IMR-90 (cell line): ENCODE results near the gene KDM2B. TPM values are rescaled to one million over a fixed set of nuclear protein-coding genes. Genes with fewer than 3 reads are reported as not detected.

Source experiments
- ATAC-seq: fragments of 200-7000 bp; cut with Tn5 transposase; 2 replicates; pipeline ENCODE4 v1.9.1; 2020; ENCODE audit warnings: low read depth, mild to moderate bottlenecking, moderate library complexity
- BruUV-seq: library from RNA; stranded (reverse); fragments of 400-500 nt; replicated peaks from 2 replicates; lab custom pipeline; 2021; lab: Mats Ljungman, UMichigan
- CTCF ChIA-PET: fragments of 300-600 bp; formaldehyde crosslinking; extraction: SDS; loops from one replicate; lab custom pipeline; 2021; ENCODE audit warnings: antibody characterized with exemption; lab: Yijun Ruan, JAX
- POLR2A ChIA-PET: fragments of 300-600 bp; sonication (Branson Sonifier 250); formaldehyde crosslinking; loops from one replicate; lab custom pipeline; 2022; ENCODE audit warnings: antibody characterized with exemption; ENCODE audit not compliant: unreplicated experiment; lab: Charles Lee
- DNase-seq: peaks from one replicate; pipeline ENCODE4 v3.0.0; 2013
- H2AFZ ChIP-seq: replicated peaks from 2 replicates; pipeline ENCODE3; 2013; ENCODE audit warnings: low read length, mild to moderate bottlenecking; ENCODE audit not compliant: poor library complexity
- H2AK5ac ChIP-seq: 2 replicates; pipeline ENCODE4 v1.6.1; 2013; ENCODE audit warnings: low read depth, low read length, inconsistent platforms
- H2AK9ac ChIP-seq: replicated peaks from 2 replicates; pipeline ENCODE3; 2013; ENCODE audit warnings: mild to moderate bottlenecking, low read depth, low read length, moderate library complexity; ENCODE audit not compliant: poor library complexity
- H2BK120ac ChIP-seq: 2 replicates; pipeline ENCODE4 v1.6.1; 2013; ENCODE audit warnings: low read depth, low read length, inconsistent platforms
- H2BK15ac ChIP-seq: 3 replicates; pipeline ENCODE4 v1.6.1; 2013; ENCODE audit warnings: low read depth, low read length, inconsistent platforms
- H2BK20ac ChIP-seq: 2 replicates; pipeline ENCODE4 v1.6.1; 2013; ENCODE audit warnings: low read depth, mild to moderate bottlenecking, inconsistent platforms, low read length, moderate library complexity
- H2BK5ac ChIP-seq: 2 replicates; pipeline ENCODE4 v1.6.1; 2013; ENCODE audit warnings: mild to moderate bottlenecking, low read depth, low read length, inconsistent platforms; ENCODE audit not compliant: poor library complexity, severe bottlenecking
- H3K14ac ChIP-seq: replicated peaks from 2 replicates; pipeline ENCODE4 v1.6.1; 2013; ENCODE audit warnings: low read depth, low read length, inconsistent platforms
- H3K18ac ChIP-seq: 2 replicates; pipeline ENCODE4 v1.6.1; 2013; ENCODE audit warnings: low read depth, low read length, control low read depth
- H3K23ac ChIP-seq: 2 replicates; pipeline ENCODE4 v1.6.1; 2013; ENCODE audit warnings: low read depth, low read length, inconsistent platforms
- H3K27ac ChIP-seq: 2 replicates; pipeline ENCODE4 v1.5.1; 2013; ENCODE audit warnings: mild to moderate bottlenecking, control low read depth, low read length; ENCODE audit not compliant: insufficient read depth
- H3K27me3 ChIP-seq: 2 replicates; pipeline ENCODE4 v1.6.1; 2013; ENCODE audit warnings: low read length; ENCODE audit not compliant: control insufficient read depth, insufficient read depth
- H3K36me3 ChIP-seq: 2 replicates; pipeline ENCODE4 v1.6.1; 2013; ENCODE audit warnings: low read length, mixed read lengths; ENCODE audit not compliant: control insufficient read depth, insufficient read depth
- H3K4ac ChIP-seq: 2 replicates; pipeline ENCODE4 v1.6.1; 2013; ENCODE audit warnings: low read depth, low read length, inconsistent platforms
- H3K4me1 ChIP-seq: 2 replicates; pipeline ENCODE4 v1.6.1; 2013; ENCODE audit warnings: low read length, mixed read lengths; ENCODE audit not compliant: control insufficient read depth, insufficient read depth
- H3K4me2 ChIP-seq: 2 replicates; pipeline ENCODE4 v1.6.1; 2013; ENCODE audit warnings: low read depth, mild to moderate bottlenecking, control low read depth, low read length, moderate library complexity
- H3K4me3 ChIP-seq: 2 replicates; pipeline ENCODE4 v1.5.1; 2013; ENCODE audit warnings: low read depth, mild to moderate bottlenecking, control low read depth, low read length, moderate library complexity; ENCODE audit not compliant: insufficient read depth
- H3K56ac ChIP-seq: 2 replicates; pipeline ENCODE4 v1.6.1; 2013; ENCODE audit warnings: low read length, inconsistent platforms; ENCODE audit not compliant: insufficient read depth; ENCODE audit errors: extremely low read depth
- H3K79me1 ChIP-seq, 2 experiments: 2 replicates each; pipeline ENCODE4 v1.6.1; 2013; ENCODE audit warnings: low read length in 2 of 2, inconsistent platforms in 1 of 2, low read depth in 1 of 2
- H3K9ac ChIP-seq: 2 replicates; pipeline ENCODE4 v1.6.1; 2013; ENCODE audit warnings: low read depth, low read length, control low read depth
- H3K9me1 ChIP-seq: 2 replicates; pipeline ENCODE4 v1.6.1; 2013; ENCODE audit warnings: low read length, inconsistent platforms; ENCODE audit not compliant: insufficient read depth
- H3K9me3 ChIP-seq: 2 replicates; pipeline ENCODE4 v1.6.1; 2013; ENCODE audit warnings: low read length; ENCODE audit not compliant: control insufficient read depth, insufficient read depth
- H4K20me1 ChIP-seq: 2 replicates; pipeline ENCODE4 v1.6.1; 2013; ENCODE audit warnings: low read length, inconsistent platforms; ENCODE audit not compliant: insufficient read depth
- H4K5ac ChIP-seq: 2 replicates; pipeline ENCODE4 v1.6.1; 2013; ENCODE audit warnings: mild to moderate bottlenecking, low read depth, low read length, control low read depth
- H4K8ac ChIP-seq, 2 experiments: 2 replicates each; pipeline ENCODE4 v1.6.1; 2013; ENCODE audit warnings: low read depth in 2 of 2, low read length in 2 of 2, control low read depth in 1 of 2, inconsistent platforms in 1 of 2
- H4K91ac ChIP-seq: 2 replicates; pipeline ENCODE4 v1.6.1; 2013; ENCODE audit warnings: low read depth, low read length, inconsistent platforms; ENCODE audit not compliant: insufficient read depth
- BHLHE40 ChIP-seq: fragments of 150-350 bp; IDR thresholded peaks from 2 replicates; pipeline ENCODE4 v1.6.1; 2016; ENCODE audit warnings: mild to moderate bottlenecking, low read depth, low read length
- CEBPB ChIP-seq: IDR thresholded peaks from 2 replicates; pipeline ENCODE4 v1.6.1; 2012; ENCODE audit warnings: low read depth, low read length, improper control_type of control experiment
- CHD1 ChIP-seq: IDR thresholded peaks from 2 replicates; pipeline ENCODE4 v1.6.1; 2012; ENCODE audit warnings: low read depth, low read length, improper control_type of control experiment
- ELK1 ChIP-seq: fragments of 150-350 bp; IDR thresholded peaks from 2 replicates; pipeline ENCODE4 v1.6.1; 2016; ENCODE audit warnings: low read depth, mild to moderate bottlenecking, low read length, moderate library complexity, borderline replicate concordance
- FOS ChIP-seq: fragments of 150-350 bp; IDR thresholded peaks from 2 replicates; pipeline ENCODE4 v1.6.1; 2016; ENCODE audit warnings: low read depth, low read length
- MAFK ChIP-seq: IDR thresholded peaks from 2 replicates; pipeline ENCODE4 v1.6.1; 2012; ENCODE audit warnings: low read depth, low read length, improper control_type of control experiment
- MAZ ChIP-seq: IDR thresholded peaks from 2 replicates; pipeline ENCODE4 v1.6.1; 2012; ENCODE audit warnings: low read depth, mild to moderate bottlenecking, low read length, improper control_type of control experiment, moderate library complexity, borderline replicate concordance
- MXI1 ChIP-seq: IDR thresholded peaks from 2 replicates; pipeline ENCODE4 v1.6.1; 2012; ENCODE audit warnings: low read depth, mild to moderate bottlenecking, low read length, moderate library complexity, borderline replicate concordance
- NFE2L2 ChIP-seq: fragments of 150-350 bp; IDR thresholded peaks from 2 replicates; pipeline ENCODE4 v1.6.1; 2016; ENCODE audit warnings: low read depth, mild to moderate bottlenecking, low read length
- POLR2A ChIP-seq: IDR thresholded peaks from 2 replicates; pipeline ENCODE4 v1.6.1; 2012; ENCODE audit warnings: mild to moderate bottlenecking, low read depth, low read length
- RAD21 ChIP-seq: IDR thresholded peaks from 2 replicates; pipeline ENCODE4 v1.6.1; 2012; ENCODE audit warnings: low read length, improper control_type of control experiment
- RCOR1 ChIP-seq: IDR thresholded peaks from 2 replicates; pipeline ENCODE4 v1.6.1; 2012; ENCODE audit warnings: mild to moderate bottlenecking, low read length, improper control_type of control experiment; ENCODE audit not compliant: insufficient replicate concordance
- RFX5 ChIP-seq: IDR thresholded peaks from 2 replicates; pipeline ENCODE4 v1.8.0; 2012; ENCODE audit warnings: low read depth, mild to moderate bottlenecking, low read length, moderate library complexity
- SMC3 ChIP-seq: fragments of 150-350 bp; IDR thresholded peaks from 2 replicates; pipeline ENCODE4 v1.6.1; 2016; ENCODE audit warnings: low read depth, mild to moderate bottlenecking, antibody characterized with exemption, low read length, moderate library complexity
- USF2 ChIP-seq: fragments of 150-350 bp; IDR thresholded peaks from 2 replicates; pipeline ENCODE4 v1.6.1; 2017; ENCODE audit warnings: mild to moderate bottlenecking, antibody characterized with exemption, low read length, low read depth
- WGBS, 2 experiments: methylation state at CpG; one replicate each; pipeline versions ENCODE4 v1.1.5 to v1.1.7; 2013; ENCODE audit warnings: missing lambda C conversion rate in 2 of 2; ENCODE audit not compliant: insufficient read length in 1 of 2; ENCODE audit errors: extremely low coverage in 2 of 2; 5-methylcytosine and 5-hydroxymethylcytosine counted together
- dilution Hi-C: fragments of 300-500 bp; cut with HindIII; formaldehyde crosslinking; loops from one replicate; pipeline ENCODE4 v1.14.3; 2018; ENCODE audit warnings: low sequenced_read_pairs; ENCODE audit not compliant: unreplicated experiment
- in situ Hi-C: fragments of 300-500 bp; cut with MboI; formaldehyde crosslinking; loops from 3 replicates; pipeline ENCODE4 v1.14.3; 2019; ENCODE audit warnings: low sequenced_read_pairs, inconsistent platforms, mixed read lengths
- intact Hi-C: fragments of 100-400 bp; cut with micrococcal nuclease; formaldehyde crosslinking; loops from 2 replicates; pipeline ENCODE4 v1.10.0; 2022
- polyA plus RNA-seq, 3 experiments: library from polyadenylated mRNA; depleted of rRNA; stranded (reverse); fragments of >200 nt; gene quantifications; 2 replicates each; pipeline ENCODE4 v1.2.3, GENCODE V29; 2012; ENCODE audit warnings: low replicate concordance in 1 of 3
- total RNA-seq: library from RNA; depleted of rRNA; stranded (reverse); fragments of >200 nt; gene quantifications from 2 replicates; pipeline ENCODE4 v1.2.3, GENCODE V29; 2012
- TF ChIP-seq, protein P1 (sequence below): conservative IDR thresholded peaks from 2 replicates; pipeline ENCODE4 v1.5.1; 2012; ENCODE audit warnings: mild to moderate bottlenecking, low read depth, low read length, improper control_type of control experiment

The KDM2B gene
- total and polyA plus RNA-seq, 2 of the 4 experiments (the other 2 are of a cell fraction), result 22.6 to 24.2 TPM

- no CpG with 5 or more reads among the region's 10 CpGs for WGBS, 2 experiments
- POLR2A ChIA-PET, result no interaction called here
These were observed 200.9 kb downstream of the KDM2B start for GRCh38 chr12:121379945-121380344.

More at GRCh38 chr12:121379945-121380344, 200.9 kb downstream of the KDM2B start:
- Histone ChIP-seq H3K4me2 (no peak overlapping the region), H3K9me1 (no peaks in the 10 kb centered on the region), H3K4me1 (no peaks in the 10 kb centered on the region), H3K4ac (no peak overlapping the region), H2AK9ac (no peak overlapping the region), H3K27me3 (no peaks in the 10 kb centered on the region), H4K20me1 (no peaks in the 10 kb centered on the region), H2BK20ac (no peak overlapping the region), H3K23ac (no peak overlapping the region), H3K4me3 (no peak overlapping the region), H2BK15ac (no peak overlapping the region), H3K27ac (no peak overlapping the region), H3K9ac (no peak overlapping the region), H3K79me1 (no peaks in the 10 kb centered on the region), H2AFZ (no peak overlapping the region), H3K56ac (no peak overlapping the region), H3K36me3 (no peaks in the 10 kb centered on the region), H4K5ac (no peak overlapping the region), H2AK5ac (no peak overlapping the region), H3K18ac (no peak overlapping the region), H4K91ac (no peak overlapping the region), H2BK120ac (no peak overlapping the region), H4K8ac (no peak overlapping the region), H3K14ac (no peak overlapping the region), H2BK5ac (no peak overlapping the region), H3K9me3 (no peaks in the 10 kb centered on the region)
- DNase-seq (peak; percentile 52), ATAC-seq (peak; percentile 62; the same call in 1 of the 2 replicates)
- in situ Hi-C loops, result no loop called here
- dilution Hi-C loops, result no loop called here
- no peak for TF ChIP-seq RAD21
- no peak for TF ChIP-seq NFE2L2
- TF ChIP-seq MAFK, result no peak
- TF ChIP-seq, protein P1, sequence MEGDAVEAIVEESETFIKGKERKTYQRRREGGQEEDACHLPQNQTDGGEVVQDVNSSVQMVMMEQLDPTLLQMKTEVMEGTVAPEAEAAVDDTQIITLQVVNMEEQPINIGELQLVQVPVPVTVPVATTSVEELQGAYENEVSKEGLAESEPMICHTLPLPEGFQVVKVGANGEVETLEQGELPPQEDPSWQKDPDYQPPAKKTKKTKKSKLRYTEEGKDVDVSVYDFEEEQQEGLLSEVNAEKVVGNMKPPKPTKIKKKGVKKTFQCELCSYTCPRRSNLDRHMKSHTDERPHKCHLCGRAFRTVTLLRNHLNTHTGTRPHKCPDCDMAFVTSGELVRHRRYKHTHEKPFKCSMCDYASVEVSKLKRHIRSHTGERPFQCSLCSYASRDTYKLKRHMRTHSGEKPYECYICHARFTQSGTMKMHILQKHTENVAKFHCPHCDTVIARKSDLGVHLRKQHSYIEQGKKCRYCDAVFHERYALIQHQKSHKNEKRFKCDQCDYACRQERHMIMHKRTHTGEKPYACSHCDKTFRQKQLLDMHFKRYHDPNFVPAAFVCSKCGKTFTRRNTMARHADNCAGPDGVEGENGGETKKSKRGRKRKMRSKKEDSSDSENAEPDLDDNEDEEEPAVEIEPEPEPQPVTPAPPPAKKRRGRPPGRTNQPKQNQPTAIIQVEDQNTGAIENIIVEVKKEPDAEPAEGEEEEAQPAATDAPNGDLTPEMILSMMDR, result no peak
- TF ChIP-seq MXI1, result no peak
- no peak for TF ChIP-seq RFX5
- no peak for TF ChIP-seq USF2
- no peak for TF ChIP-seq ELK1
- no peak for TF ChIP-seq RCOR1
- no peak for TF ChIP-seq BHLHE40
- TF ChIP-seq CEBPB, result no peak
- TF ChIP-seq SMC3, result no peak
- TF ChIP-seq MAZ, result no peak
- TF ChIP-seq CHD1, result no peak
- no peak for TF ChIP-seq FOS
- TF ChIP-seq POLR2A, result no peak
- intact Hi-C loops, result no loop called here
- BruUV-seq, result no TSS peak
- CTCF ChIA-PET, result no interaction called here
